HCT116 (cell line): ENCODE results near the gene GPRC5D. TPM values are rescaled to one million over a fixed set of nuclear protein-coding genes. Genes with fewer than 3 reads are reported as not detected.

Experiments
- ATAC-seq: fragments of 200-7000 bp; cut with Tn5 transposase; 2 replicates; pipeline ENCODE4 v1.9.1; 2020; ENCODE audit warnings: mild to moderate bottlenecking, moderate library complexity
- BruUV-seq: library from RNA; stranded (reverse); fragments of 400-500 nt; replicated peaks from 2 replicates; lab custom pipeline; 2021; lab: Mats Ljungman, UMichigan
- CTCF ChIA-PET: fragments of 300-600 bp; sonication (Branson Sonifier 250); formaldehyde crosslinking; loops from one replicate; lab custom pipeline; 2021; ENCODE audit warnings: antibody characterized with exemption; lab: Charles Lee
- POLR2A ChIA-PET: fragments of 300-600, 350-600 bp; sonication (Branson Sonifier 250); formaldehyde crosslinking; loops from one replicate; lab custom pipeline; 2021; ENCODE audit warnings: antibody characterized with exemption; lab: Charles Lee
- RAD21 ChIA-PET, 2 experiments: fragments of 300-600 bp; sonication (Branson Sonifier 250); formaldehyde crosslinking; loops; one replicate each; lab custom pipeline; 2023; ENCODE audit warnings: low total read pairs in 2 of 2; ENCODE audit not compliant: uncharacterized antibody in 2 of 2, unreplicated experiment in 2 of 2, low non-redundant PET in 1 of 2; lab: Charles Lee
- DNase-seq: peaks from one replicate; pipeline ENCODE4 v3.0.0-alpha.2; 2010; ENCODE audit warnings: low read depth, low spot score
- H2AFZ ChIP-seq: fragments of 200-600 bp; shearing (Covaris generic), sonication (generic); 2 replicates; pipeline ENCODE4 v1.6.1; 2017; ENCODE audit warnings: low read depth, mixed run types, mixed read lengths, antibody characterized with exemption, low read length; ENCODE audit not compliant: poor library complexity, severe bottlenecking
- H3K27ac ChIP-seq: 2 replicates; pipeline ENCODE4 v1.5.1; 2012; ENCODE audit warnings: low read depth, low read length
- H3K27me3 ChIP-seq: fragments of 200-600 bp; sonication (generic); 2 replicates; pipeline ENCODE4 v1.6.1; 2016; ENCODE audit warnings: mixed run types, low read length, mixed read lengths; ENCODE audit not compliant: insufficient read depth
- H3K36me3 ChIP-seq, 2 experiments: fragments of 200-500 bp in 1 of 2; fragments of 200-600 bp in 1 of 2; sonication (Bioruptor generic) in 1 of 2; sonication (generic) in 1 of 2; 2 replicates each; pipeline versions ENCODE4 v1.5.1 to v1.6.1; 2014 to 2016; ENCODE audit warnings: low read length in 2 of 2, inconsistent platforms in 1 of 2, mixed read lengths in 1 of 2, mixed run types in 1 of 2; ENCODE audit not compliant: insufficient read depth in 2 of 2, control insufficient read depth in 1 of 2
- H3K4me1 ChIP-seq, 2 experiments: fragments of 200-600 bp in 1 of 2; sonication (generic) in 1 of 2; 2 replicates each; pipeline versions ENCODE4 v1.5.1 to v1.6.1; 2012 to 2017; ENCODE audit warnings: low read length in 2 of 2, inconsistent platforms in 1 of 2, mild to moderate bottlenecking in 1 of 2, mixed read lengths in 1 of 2, mixed run types in 1 of 2, moderate library complexity in 1 of 2; ENCODE audit not compliant: insufficient read depth in 2 of 2, control insufficient read depth in 1 of 2
- H3K4me2 ChIP-seq: fragments of 200-600 bp; sonication (generic); 2 replicates; pipeline ENCODE4 v1.6.1; 2017; ENCODE audit warnings: mixed run types, low read length, mixed read lengths
- H3K4me3 ChIP-seq, 2 experiments: fragments of 200-600 bp in 1 of 2; sonication (generic) in 1 of 2; replicated peaks in 1 of 2; 2 replicates each; pipeline ENCODE4 v1.5.1; 2011 to 2016; ENCODE audit warnings: low read length in 2 of 2, control low read depth in 1 of 2, low read depth in 1 of 2, mild to moderate bottlenecking in 1 of 2, mixed read lengths in 1 of 2, mixed run types in 1 of 2
- H3K79me2 ChIP-seq: fragments of 200-600 bp; sonication (generic); 2 replicates; pipeline ENCODE4 v1.6.1; 2017; ENCODE audit warnings: mild to moderate bottlenecking, mixed run types, low read length, moderate library complexity, mixed read lengths; ENCODE audit not compliant: insufficient read depth
- H3K9ac ChIP-seq: fragments of 200-600 bp; sonication (generic); 2 replicates; pipeline ENCODE4 v1.6.1; 2016; ENCODE audit warnings: low read length, mixed read lengths
- H3K9me2 ChIP-seq: fragments of 200-600 bp; sonication (generic), shearing (Covaris generic); 2 replicates; pipeline ENCODE4 v1.6.1; 2017; ENCODE audit warnings: mixed run types, mild to moderate bottlenecking, moderate library complexity; ENCODE audit not compliant: insufficient read depth
- H3K9me3 ChIP-seq, 2 experiments: fragments of 200-500 bp in 1 of 2; fragments of 200-600 bp in 1 of 2; sonication (Bioruptor generic) in 1 of 2; sonication (generic) in 1 of 2; 2 replicates each; pipeline ENCODE4 v1.6.1; 2014 to 2017; ENCODE audit warnings: low read length in 2 of 2, mixed read lengths in 2 of 2, inconsistent platforms in 1 of 2, low read depth in 1 of 2, mild to moderate bottlenecking in 1 of 2, mixed run types in 1 of 2, moderate library complexity in 1 of 2; ENCODE audit not compliant: control insufficient read depth in 1 of 2, insufficient read depth in 1 of 2
- H4K20me1 ChIP-seq: fragments of 200-600 bp; sonication (generic), shearing (Covaris generic); 2 replicates; pipeline ENCODE4 v1.6.1; 2017; ENCODE audit warnings: mixed run types, mild to moderate bottlenecking, moderate library complexity; ENCODE audit not compliant: insufficient read depth
- CBX3 ChIP-seq: IDR thresholded peaks from 2 replicates; pipeline ENCODE4 v1.6.1; 2012; ENCODE audit warnings: low read depth
- CEBPB ChIP-seq: IDR thresholded peaks from 2 replicates; pipeline ENCODE4 v1.6.1; 2012; ENCODE audit warnings: low read depth
- FOSL1 ChIP-seq: IDR thresholded peaks from 2 replicates; pipeline ENCODE4 v1.6.1; 2012; ENCODE audit warnings: low read depth
- REST ChIP-seq: IDR thresholded peaks from 2 replicates; pipeline ENCODE4 v1.6.1; 2012; ENCODE audit warnings: low read depth
- SRF ChIP-seq: IDR thresholded peaks from 2 replicates; pipeline ENCODE4 v1.6.1; 2012; ENCODE audit warnings: low read depth
- TCF7L2 ChIP-seq: IDR thresholded peaks from 2 replicates; pipeline ENCODE4 v1.7.0; 2011; ENCODE audit warnings: borderline replicate concordance, inconsistent platforms; ENCODE audit not compliant: insufficient read depth, insufficient read length; ENCODE audit errors: extremely low read depth
- ZFX ChIP-seq: fragments of 450-650 bp; IDR thresholded peaks from 2 replicates; pipeline ENCODE4 v1.6.1; 2017
- ZNF274 ChIP-seq: fragments of 200-500 bp; sonication (Bioruptor generic); IDR thresholded peaks from 2 replicates; pipeline ENCODE4 v1.6.1; 2014; ENCODE audit warnings: mild to moderate bottlenecking, low read depth, low read length, inconsistent platforms
- intact Hi-C: fragments of 100-400 bp; cut with micrococcal nuclease; formaldehyde crosslinking; loops from 2 replicates; pipeline ENCODE4 v1.10.0; 2022
- total RNA-seq: library from RNA; stranded (reverse); gene quantifications from one replicate; pipeline ENCODE4 v1.2.1, GENCODE V29; 2021; ENCODE audit not compliant: unreplicated experiment

GPRC5D gene
- total RNA-seq, 1 experiment from 2014 or later = not detected

GRCh38 chr12:12974211-12974610, 22.2 kb upstream of the GPRC5D start:
- H2AFZ ChIP-seq = no peak overlapping the region
- intact Hi-C loops = no loop called here
- no peaks in the 10 kb centered on the region for H3K27me3 ChIP-seq
- H3K79me2 ChIP-seq = no peaks in the 10 kb centered on the region
- ATAC-seq (no peak), DNase-seq (no peak)
- H3K4me2 ChIP-seq = no peak overlapping the region
- ChIA-PET CTCF (interaction anchor here (1.2 to 1.3 kb wide), 2 partner anchors 9 to 234 kb away, joined by 3 to 5 read pairs; no protein-coding TSS in a partner anchor), RAD21 (interaction anchor here in 1 of 2 experiments (0.7 kb wide), 1 partner anchor 188 kb away, joined by 3 read pairs; no protein-coding TSS in a partner anchor), POLR2A (no interaction called here)
- TF ChIP-seq CBX3 (no peak), FOSL1 (no peak), SRF (no peak), TCF7L2 (no peak), REST (no peak), ZFX (no peak), CEBPB (no peak), ZNF274 (no peak)
- H3K27ac ChIP-seq = no peak overlapping the region
- no peaks in the 10 kb centered on the region for H3K9me3 ChIP-seq
- H3K36me3 ChIP-seq = peaks cover 8 to 18% of the 10 kb centered on the region in 2 experiments; a peak in 3 of 4 replicates
- no TSS peak for BruUV-seq
- no peaks in the 10 kb centered on the region for H3K9me2 ChIP-seq
- H4K20me1 ChIP-seq = no peaks in the 10 kb centered on the region
- no peak overlapping the region for H3K4me3 ChIP-seq
- peaks cover 0 to 12% of the 10 kb centered on the region in 2 experiments; a peak in 1 of 4 replicates for H3K4me1 ChIP-seq
- no peak overlapping the region for H3K9ac ChIP-seq
